ENCODE results near the gene PDE5A.
"Not testable (repeated sequence)": the region's sequence is repeated elsewhere in the genome, so short reads cannot be mapped to it uniquely, and the experiment has no call there.

Gene PDE5A

DNA sequence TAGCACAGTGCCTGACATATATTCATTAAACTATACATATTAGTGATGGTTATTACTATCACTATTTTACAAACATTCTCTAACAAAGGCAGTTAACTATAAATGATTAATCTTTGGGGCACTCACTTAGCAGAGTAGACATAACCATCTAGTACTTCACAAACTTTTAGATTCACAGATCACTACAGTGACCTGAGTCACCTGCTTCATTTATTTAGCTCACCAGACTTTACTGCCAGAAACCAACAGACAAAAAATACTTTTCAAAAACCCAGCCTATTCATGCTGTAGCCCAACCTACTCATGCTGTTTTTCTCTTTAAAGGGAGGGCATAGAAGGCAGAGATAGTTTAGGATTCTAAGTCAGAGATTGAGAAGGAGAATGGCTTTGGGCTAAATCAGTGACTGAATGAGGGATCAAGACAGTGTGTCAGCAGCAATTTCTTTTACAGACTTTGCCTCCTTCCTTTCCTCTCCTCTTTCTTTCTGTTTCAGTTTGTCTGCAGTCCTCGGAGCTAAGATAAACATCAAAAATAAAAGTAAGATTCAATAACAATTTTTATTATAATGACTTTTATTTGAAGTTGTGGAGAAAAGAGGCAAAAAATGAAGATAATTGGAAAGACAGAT, 34.7 kb upstream of the PDE5A start:
- Histone ChIP-seq H3K4me1 (no peaks in the 10 kb centered on the region), H3K9me3 (no peaks in the 10 kb centered on the region), H3K27me3 (no peaks in the 10 kb centered on the region), H3K36me3 (no peaks in the 10 kb centered on the region), H3K4me2 (no peak overlapping the region), H4K20me1 (no peaks in the 10 kb centered on the region), H3K27ac (no peak overlapping the region), H3K4me3 (no peak overlapping the region), H3K9ac (no peak overlapping the region)
- no peak for TF ChIP-seq Cebpa-rat (IDR thresholded peaks at IDR 0.05)

GRCh38 chr4:119662612-119663011, 34.0 kb upstream of the PDE5A start:
- not testable (repeated sequence) for H3K4me2 ChIP-seq, H3K27ac ChIP-seq, H3K9me3 ChIP-seq, H4K20me1 ChIP-seq, H3K9ac ChIP-seq, H3K4me3 ChIP-seq, H3K36me3 ChIP-seq, H3K4me1 ChIP-seq, H3K27me3 ChIP-seq

GRCh38 chr4:119661231-119661630, 32.6 kb upstream of the PDE5A start:
- Histone ChIP-seq H4K20me1 (no peaks in the 10 kb centered on the region), H3K9ac (no peak overlapping the region), H3K27me3 (no peaks in the 10 kb centered on the region), H3K4me2 (no peak overlapping the region), H3K4me1 (no peaks in the 10 kb centered on the region), H3K4me3 (no peak overlapping the region), H3K9me3 (no peaks in the 10 kb centered on the region), H3K36me3 (no peaks in the 10 kb centered on the region), H3K27ac (no peak overlapping the region)
- TF ChIP-seq Cebpa-rat (IDR thresholded peaks at IDR 0.05), result no peak

GRCh38 chr4:119659576-119659975, 31.0 kb upstream of the PDE5A start:
- Histone ChIP-seq H3K4me1 (no peaks in the 10 kb centered on the region), H4K20me1 (no peaks in the 10 kb centered on the region), H3K36me3 (no peaks in the 10 kb centered on the region), H3K4me2 (no peak overlapping the region), H3K4me3 (no peak overlapping the region), H3K9ac (no peak overlapping the region), H3K27me3 (no peaks in the 10 kb centered on the region), H3K27ac (no peak overlapping the region), H3K9me3 (no peaks in the 10 kb centered on the region)
- TF ChIP-seq Cebpa-rat (IDR thresholded peaks at IDR 0.05), result no peak

- H3K36me3 ChIP-seq, result no peaks in the 10 kb centered on the region
- no peak overlapping the region for H3K9ac ChIP-seq
- H3K9me3 ChIP-seq, result no peaks in the 10 kb centered on the region
- H3K4me2 ChIP-seq, result no peak overlapping the region
- H3K27ac ChIP-seq, result no peak overlapping the region
- no peaks in the 10 kb centered on the region for H3K4me1 ChIP-seq
- no peaks in the 10 kb centered on the region for H3K27me3 ChIP-seq
- no peak overlapping the region for H3K4me3 ChIP-seq
- TF ChIP-seq Cebpa-rat (IDR thresholded peaks at IDR 0.05), result no peak
- no peaks in the 10 kb centered on the region for H4K20me1 ChIP-seq
Measured at GRCh38 chr4:119657111-119657611, 28.6 kb upstream of the PDE5A start.

- H3K27ac ChIP-seq, result no peak overlapping the region
- no peak overlapping the region for H3K4me2 ChIP-seq
- no peak overlapping the region for H3K9ac ChIP-seq
Measured at GRCh38 chr4:119656342-119656741, 27.7 kb upstream of the PDE5A start.

GRCh38 chr4:119655111-119655837, 26.7 kb upstream of the PDE5A start:
- Histone ChIP-seq H3K9ac (no peak overlapping the region), H3K36me3 (no peaks in the 10 kb centered on the region), H3K27me3 (no peaks in the 10 kb centered on the region), H3K27ac (no peak overlapping the region), H3K4me2 (no peak overlapping the region), H3K4me1 (no peaks in the 10 kb centered on the region), H3K9me3 (no peaks in the 10 kb centered on the region), H4K20me1 (no peaks in the 10 kb centered on the region), H3K4me3 (no peak overlapping the region)
- no peak for TF ChIP-seq Cebpa-rat (IDR thresholded peaks at IDR 0.05)

More at GRCh38 chr4:119656342-119656741, 27.7 kb upstream of the PDE5A start:
- Histone ChIP-seq H3K9me3 (no peaks in the 10 kb centered on the region), H3K36me3 (no peaks in the 10 kb centered on the region), H3K4me1 (no peaks in the 10 kb centered on the region), H3K27me3 (no peaks in the 10 kb centered on the region), H3K4me3 (no peak overlapping the region), H4K20me1 (no peaks in the 10 kb centered on the region)
- no peak for TF ChIP-seq Cebpa-rat (IDR thresholded peaks at IDR 0.05)

GRCh38 chr4:119653990-119654389, 25.4 kb upstream of the PDE5A start:
- Histone ChIP-seq H3K4me2 (no peak overlapping the region), H3K27me3 (no peaks in the 10 kb centered on the region), H3K27ac (no peak overlapping the region), H3K9ac (no peak overlapping the region), H3K4me1 (no peaks in the 10 kb centered on the region), H3K4me3 (no peak overlapping the region), H3K9me3 (no peaks in the 10 kb centered on the region), H3K36me3 (no peaks in the 10 kb centered on the region), H4K20me1 (no peaks in the 10 kb centered on the region)
- TF ChIP-seq Cebpa-rat (IDR thresholded peaks at IDR 0.05), result no peak

GRCh38 chr4:119652998-119653397, 24.4 kb upstream of the PDE5A start:
- Histone ChIP-seq H3K4me1 (no peaks in the 10 kb centered on the region), H3K9me3 (no peaks in the 10 kb centered on the region), H4K20me1 (no peaks in the 10 kb centered on the region), H3K27me3 (no peaks in the 10 kb centered on the region), H3K9ac (no peak overlapping the region), H3K4me3 (no peak overlapping the region), H3K36me3 (no peaks in the 10 kb centered on the region), H3K27ac (no peak overlapping the region), H3K4me2 (no peak overlapping the region)
- TF ChIP-seq Cebpa-rat (IDR thresholded peaks at IDR 0.05), result no peak

GRCh38 chr4:119648398-119648797, 19.8 kb upstream of the PDE5A start:
- Histone ChIP-seq H3K27me3 (no peaks in the 10 kb centered on the region), H4K20me1 (no peaks in the 10 kb centered on the region), H3K4me3 (no peak overlapping the region), H3K36me3 (no peaks in the 10 kb centered on the region), H3K27ac (no peak overlapping the region), H3K9me3 (no peaks in the 10 kb centered on the region), H3K4me2 (no peak overlapping the region), H3K4me1 (no peaks in the 10 kb centered on the region), H3K9ac (no peak overlapping the region)
- no peak for TF ChIP-seq Cebpa-rat (IDR thresholded peaks at IDR 0.05)

All from BLaER1 (cell line).